ENCODE data around the gene SLC44A3. TPM values are rescaled to one million over a fixed set of nuclear protein-coding genes. Genes with fewer than 3 reads are reported as not detected.

SLC44A3 gene
- total and polyA plus RNA-seq, 2 of the 4 experiments (the other 2 are of a cell fraction), result 0.31 to 0.54 TPM

DNA sequence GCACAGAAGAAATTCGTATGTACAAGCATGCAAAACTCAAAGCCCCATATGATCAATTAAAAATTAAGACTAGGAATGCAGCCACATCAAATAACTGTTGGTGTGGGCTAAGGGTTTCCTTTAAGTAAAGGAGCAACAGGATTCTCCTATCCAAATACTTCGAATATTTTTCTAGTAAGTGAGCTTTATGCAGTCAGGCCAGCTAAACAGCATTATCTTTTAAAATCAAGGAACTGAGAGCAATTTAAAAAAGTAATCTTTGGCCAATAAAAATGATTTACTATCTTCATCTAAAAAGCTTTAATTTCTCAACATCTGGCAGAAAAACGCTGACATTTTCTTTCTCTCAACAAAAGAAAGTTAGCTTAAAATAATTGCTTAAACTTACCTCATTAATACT is 87.0 kb downstream of the SLC44A3 start:
- in situ Hi-C loops (cut with MboI; ENCODE audit: low sequenced_read_pairs) (loop anchor here (5.0 kb wide), 1 partner anchor 50 kb away; no protein-coding TSS in a partner anchor), dilution Hi-C loops (cut with HindIII; ENCODE audit: low sequenced_read_pairs, unreplicated experiment) (no loop called here), intact Hi-C loops (cut with micrococcal nuclease) (no loop called here)
- no peak overlapping the region for H2BK15ac ChIP-seq (ENCODE audit: low read depth, low read length)
- H3K4me3 ChIP-seq (ENCODE audit: insufficient read depth, low read depth, low read length), result no peak overlapping the region
- no peak for DNase-seq
- H3K79me1 ChIP-seq (ENCODE audit: low read depth in 1 of 2, low read length in 2 of 2), result peaks cover 20 to 80% of the 10 kb centered on the region in 2 experiments
- H3K36me3 ChIP-seq (ENCODE audit: control insufficient read depth, insufficient read depth, low read length), result peaks cover 16% of the 10 kb centered on the region
- no peak overlapping the region for H2AK9ac ChIP-seq (replicated peaks; ENCODE audit: low read depth, low read length, poor library complexity)
- H2AK5ac ChIP-seq (ENCODE audit: low read depth, low read length), result no peak overlapping the region
- no TSS peak for BruUV-seq (replicated peaks)
- peaks cover 24% of the 10 kb centered on the region for H3K4me1 ChIP-seq (ENCODE audit: control insufficient read depth, insufficient read depth, low read length)
- H3K4me2 ChIP-seq (ENCODE audit: low read depth, low read length), result no peak overlapping the region
- H3K23ac ChIP-seq (ENCODE audit: low read depth, low read length), result no peak overlapping the region
- H3K56ac ChIP-seq (ENCODE audit: extremely low read depth, insufficient read depth, low read length), result no peak overlapping the region
- H3K9me3 ChIP-seq (ENCODE audit: control insufficient read depth, insufficient read depth, low read length), result no peaks in the 10 kb centered on the region
- no peak overlapping the region for H3K9ac ChIP-seq (ENCODE audit: low read depth, low read length)
- ChIA-PET CTCF (no interaction called here), POLR2A (ENCODE audit: unreplicated experiment) (no interaction called here)
- peaks cover 44% of the 10 kb centered on the region for H3K9me1 ChIP-seq (ENCODE audit: insufficient read depth, low read length)
- no peak overlapping the region for H4K91ac ChIP-seq (ENCODE audit: insufficient read depth, low read depth, low read length)
- no peak overlapping the region for H3K14ac ChIP-seq (replicated peaks; ENCODE audit: low read depth, low read length)
- no peaks in the 10 kb centered on the region for H3K27me3 ChIP-seq (ENCODE audit: control insufficient read depth, insufficient read depth, low read length)
- H4K8ac ChIP-seq (ENCODE audit: low read depth in 2 of 2, low read length in 2 of 2), result no peak overlapping the region
- H3K4ac ChIP-seq (ENCODE audit: low read depth, low read length), result no peak overlapping the region
- peak overlapping the region; percentile 14 for H2BK5ac ChIP-seq (ENCODE audit: low read depth, low read length, poor library complexity, severe bottlenecking)
- H2BK20ac ChIP-seq (ENCODE audit: low read depth, low read length), result no peak overlapping the region
- H4K5ac ChIP-seq (ENCODE audit: low read depth, low read length), result no peak overlapping the region
- peak; percentile 38; the same call in 1 of the 2 replicates for ATAC-seq (ENCODE audit: low read depth)
- no peak overlapping the region for H2BK120ac ChIP-seq (ENCODE audit: low read depth, low read length)
- no peak overlapping the region for H3K18ac ChIP-seq (ENCODE audit: low read depth, low read length)
- H3K27ac ChIP-seq (ENCODE audit: insufficient read depth, low read length), result no peak overlapping the region
- no CpG with 5 or more reads among the region's 3 CpGs for WGBS, 2 experiments (ENCODE audit: extremely low coverage in 2 of 2, insufficient read length in 1 of 2)
- H2AFZ ChIP-seq (replicated peaks; ENCODE audit: low read length, poor library complexity), result no peak overlapping the region
- H4K20me1 ChIP-seq (ENCODE audit: insufficient read depth, low read length), result peaks cover 90% of the 10 kb centered on the region
- TF ChIP-seq RCOR1 (IDR thresholded peaks at IDR 0.05; ENCODE audit: insufficient replicate concordance, low read length) (no peak), USF2 (IDR thresholded peaks at IDR 0.05; ENCODE audit: low read depth, low read length) (no peak), RFX5 (IDR thresholded peaks at IDR 0.05; ENCODE audit: low read depth, low read length) (no peak), NFE2L2 (IDR thresholded peaks at IDR 0.05; ENCODE audit: low read depth, low read length) (no peak), SMC3 (IDR thresholded peaks at IDR 0.05; ENCODE audit: low read depth, low read length) (no peak), FOS (IDR thresholded peaks at IDR 0.05; ENCODE audit: low read depth, low read length) (no peak), MXI1 (IDR thresholded peaks at IDR 0.05; ENCODE audit: borderline replicate concordance, low read depth, low read length) (no peak), BHLHE40 (IDR thresholded peaks at IDR 0.05; ENCODE audit: low read depth, low read length) (no peak), CHD1 (IDR thresholded peaks at IDR 0.05; ENCODE audit: low read depth, low read length) (no peak), CEBPB (IDR thresholded peaks at IDR 0.05; ENCODE audit: low read depth, low read length) (no peak), RAD21 (IDR thresholded peaks at IDR 0.05; ENCODE audit: low read length) (no peak), MAFK (IDR thresholded peaks at IDR 0.05; ENCODE audit: low read depth, low read length) (no peak), MAZ (IDR thresholded peaks at IDR 0.05; ENCODE audit: borderline replicate concordance, low read depth, low read length) (no peak), POLR2A (IDR thresholded peaks at IDR 0.05; ENCODE audit: low read depth, low read length) (no peak)
- TF ChIP-seq, protein P1, sequence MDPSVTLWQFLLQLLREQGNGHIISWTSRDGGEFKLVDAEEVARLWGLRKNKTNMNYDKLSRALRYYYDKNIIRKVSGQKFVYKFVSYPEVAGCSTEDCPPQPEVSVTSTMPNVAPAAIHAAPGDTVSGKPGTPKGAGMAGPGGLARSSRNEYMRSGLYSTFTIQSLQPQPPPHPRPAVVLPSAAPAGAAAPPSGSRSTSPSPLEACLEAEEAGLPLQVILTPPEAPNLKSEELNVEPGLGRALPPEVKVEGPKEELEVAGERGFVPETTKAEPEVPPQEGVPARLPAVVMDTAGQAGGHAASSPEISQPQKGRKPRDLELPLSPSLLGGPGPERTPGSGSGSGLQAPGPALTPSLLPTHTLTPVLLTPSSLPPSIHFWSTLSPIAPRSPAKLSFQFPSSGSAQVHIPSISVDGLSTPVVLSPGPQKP (IDR thresholded peaks at IDR 0.05; ENCODE audit: borderline replicate concordance, low read depth, low read length), result no peak
- TF ChIP-seq, protein P2, sequence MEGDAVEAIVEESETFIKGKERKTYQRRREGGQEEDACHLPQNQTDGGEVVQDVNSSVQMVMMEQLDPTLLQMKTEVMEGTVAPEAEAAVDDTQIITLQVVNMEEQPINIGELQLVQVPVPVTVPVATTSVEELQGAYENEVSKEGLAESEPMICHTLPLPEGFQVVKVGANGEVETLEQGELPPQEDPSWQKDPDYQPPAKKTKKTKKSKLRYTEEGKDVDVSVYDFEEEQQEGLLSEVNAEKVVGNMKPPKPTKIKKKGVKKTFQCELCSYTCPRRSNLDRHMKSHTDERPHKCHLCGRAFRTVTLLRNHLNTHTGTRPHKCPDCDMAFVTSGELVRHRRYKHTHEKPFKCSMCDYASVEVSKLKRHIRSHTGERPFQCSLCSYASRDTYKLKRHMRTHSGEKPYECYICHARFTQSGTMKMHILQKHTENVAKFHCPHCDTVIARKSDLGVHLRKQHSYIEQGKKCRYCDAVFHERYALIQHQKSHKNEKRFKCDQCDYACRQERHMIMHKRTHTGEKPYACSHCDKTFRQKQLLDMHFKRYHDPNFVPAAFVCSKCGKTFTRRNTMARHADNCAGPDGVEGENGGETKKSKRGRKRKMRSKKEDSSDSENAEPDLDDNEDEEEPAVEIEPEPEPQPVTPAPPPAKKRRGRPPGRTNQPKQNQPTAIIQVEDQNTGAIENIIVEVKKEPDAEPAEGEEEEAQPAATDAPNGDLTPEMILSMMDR (conservative IDR thresholded peaks at IDR 0.05; ENCODE audit: low read depth, low read length), result no peak

Data from IMR-90 (cell line).